HepG2 (cell line): ENCODE results near the gene PLCG1. TPM values are rescaled to one million over a fixed set of nuclear protein-coding genes. Genes with fewer than 3 reads are reported as not detected.

Experiments
- ATAC-seq: fragments of 200-7000 bp; cut with Tn5 transposase; 3 replicates; pipeline ENCODE4 v1.9.1; 2020; ENCODE audit warnings: mild to moderate bottlenecking, moderate library complexity
- BruUV-seq: library from RNA; stranded (reverse); fragments of 400-500 nt; replicated peaks from 2 replicates; lab custom pipeline; 2021; lab: Mats Ljungman, UMichigan
- CTCF ChIA-PET: fragments of 300-600 bp; formaldehyde crosslinking; extraction: SDS; loops from one replicate; lab custom pipeline; 2021; ENCODE audit warnings: low total read pairs, inconsistent platforms, low intra/inter-chr PET ratio; lab: Yijun Ruan, JAX
- POLR2A ChIA-PET: fragments of 350-600 bp; sonication (Branson Sonifier 250); formaldehyde crosslinking; loops from one replicate; lab custom pipeline; 2020; ENCODE audit warnings: antibody characterized with exemption, inconsistent platforms; lab: Yijun Ruan, JAX
- DNase-seq: peaks from one replicate; pipeline ENCODE4 v3.0.0-alpha.2; 2015; ENCODE audit warnings: low spot score
- FAIRE-seq: peaks from 3 replicates; lab custom pipeline; 2011; peaks lifted over from hg19 to GRCh38; lab: Jason Lieb, UNC
- H2AFZ ChIP-seq: one replicate; pipeline ENCODE4 v1.6.1; 2011; ENCODE audit warnings: low read length, inconsistent platforms
- H3K27ac ChIP-seq: fragments of 300-600 bp; 3 replicates; pipeline ENCODE4 v1.8.0; 2011; ENCODE audit warnings: mixed run types, mild to moderate bottlenecking, mixed read lengths, low read length, inconsistent platforms; ENCODE audit not compliant: insufficient read depth; ENCODE audit errors: extremely low read length
- H3K27me3 ChIP-seq, 2 experiments: fragments of 200-600 bp in 1 of 2; 2 replicates in 1 of 2; 3 replicates in 1 of 2; pipeline versions ENCODE4 v1.6.0 to v1.8.0; 2011; ENCODE audit warnings: low read length in 2 of 2, mild to moderate bottlenecking in 2 of 2, moderate library complexity in 2 of 2, inconsistent platforms in 1 of 2; ENCODE audit not compliant: insufficient read depth in 2 of 2, control insufficient read depth in 1 of 2
- H3K36me3 ChIP-seq, 2 experiments: fragments of 200-600 bp in 1 of 2; replicated peaks in 1 of 2; 2 replicates in 1 of 2; 3 replicates in 1 of 2; pipeline versions ENCODE4 v1.5.1 to v1.8.0; 2011; ENCODE audit warnings: low read length in 2 of 2, inconsistent platforms in 1 of 2; ENCODE audit not compliant: insufficient read depth in 2 of 2, control insufficient read depth in 1 of 2
- H3K4me1 ChIP-seq: 2 replicates; pipeline ENCODE4 v1.5.1; 2012; ENCODE audit warnings: low read length, inconsistent platforms; ENCODE audit not compliant: insufficient read depth
- H3K4me2 ChIP-seq: 2 replicates; pipeline ENCODE4 v1.6.0; 2011; ENCODE audit warnings: low read depth, low read length, inconsistent platforms
- H3K4me3 ChIP-seq, 3 experiments: fragments of 200-600 bp in 1 of 3; sonication (generic), shearing (Covaris generic) in 1 of 3; replicated peaks in 1 of 3; 2 replicates each; pipeline ENCODE4 v1.5.1; 2011 to 2016; ENCODE audit warnings: low read length in 3 of 3, inconsistent platforms in 2 of 3, low read depth in 2 of 3, mild to moderate bottlenecking in 2 of 3, control low read depth in 1 of 3, mixed read lengths in 1 of 3; ENCODE audit not compliant: insufficient read depth in 1 of 3
- H3K79me2 ChIP-seq: one replicate; pipeline ENCODE4 v1.6.1; 2011; ENCODE audit warnings: low read length, inconsistent platforms; ENCODE audit not compliant: insufficient read depth
- H3K9ac ChIP-seq: 2 replicates; pipeline ENCODE4 v1.6.0; 2011; ENCODE audit warnings: mild to moderate bottlenecking, low read depth, low read length, inconsistent platforms; ENCODE audit not compliant: insufficient read depth
- H3K9me3 ChIP-seq: 2 replicates; pipeline ENCODE4 v1.5.1; 2012; ENCODE audit warnings: mild to moderate bottlenecking, low read length
- H4K20me1 ChIP-seq: 2 replicates; pipeline ENCODE4 v1.6.0; 2011; ENCODE audit warnings: inconsistent platforms, mild to moderate bottlenecking, low read length, moderate library complexity; ENCODE audit not compliant: insufficient read depth
- CCAR2 ChIP-seq: fragments of 200-400 bp; formaldehyde crosslinking; optimal IDR thresholded peaks from 2 replicates; pipeline ENCODE3; 2018; ENCODE audit warnings: low read depth, mild to moderate bottlenecking, low read length, moderate library complexity
- IKZF4 ChIP-seq: sonication (generic); formaldehyde crosslinking; IDR thresholded peaks from 2 replicates; pipeline ENCODE4 v1.5.1; 2020; ENCODE audit warnings: borderline replicate concordance, mild to moderate bottlenecking, low read depth, missing genetic modification reagents; ENCODE audit errors: not compliant biosample characterization
- KLF13 ChIP-seq: sonication (generic); formaldehyde crosslinking; IDR thresholded peaks from 2 replicates; pipeline ENCODE4 v1.4.0; 2020; ENCODE audit warnings: mild to moderate bottlenecking, missing genetic modification reagents
- MXD4 ChIP-seq: IDR thresholded peaks from 2 replicates; pipeline ENCODE4 v1.6.1; 2016; ENCODE audit warnings: mild to moderate bottlenecking, missing biosample characterization, missing genetic modification reagents
- MYNN ChIP-seq: sonication (generic); formaldehyde crosslinking; IDR thresholded peaks from 2 replicates; pipeline ENCODE4 v1.4.0; 2020; ENCODE audit warnings: mild to moderate bottlenecking, low read depth, missing genetic modification reagents
- SMAD1 ChIP-seq: sonication (generic); formaldehyde crosslinking; IDR thresholded peaks from 2 replicates; pipeline ENCODE4 v1.4.0; 2020; ENCODE audit warnings: missing genetic modification reagents, low read depth, mild to moderate bottlenecking, borderline replicate concordance
- SPEN ChIP-seq: sonication (generic); formaldehyde crosslinking; IDR thresholded peaks from 2 replicates; pipeline ENCODE4 v1.5.1; 2020; ENCODE audit warnings: low read depth, mild to moderate bottlenecking, missing genetic modification reagents
- SRF ChIP-seq: IDR thresholded peaks from 2 replicates; pipeline ENCODE4 v1.6.1; 2011; ENCODE audit warnings: mild to moderate bottlenecking, low read depth, low read length, moderate library complexity
- WGBS: methylation state at CpG from one replicate; pipeline ENCODE4 v1.1.6; 2017; ENCODE audit warnings: low lambda C conversion rate; 5-methylcytosine and 5-hydroxymethylcytosine counted together
- in situ Hi-C: cut with HindIII; loops from 2 replicates; pipeline ENCODE4 v1.10.0; 2017; ENCODE audit warnings: low pct_unique_long_range_greater_than_20kb; ENCODE audit not compliant: extremely low pct_ligation_motif_present
- intact Hi-C: fragments of 100-400 bp; cut with micrococcal nuclease; formaldehyde crosslinking; loops from one replicate; pipeline ENCODE4 v1.10.0; 2022; ENCODE audit not compliant: unreplicated experiment
- polyA plus RNA-seq, 8 experiments: library from polyadenylated mRNA; depleted of rRNA in 3 of 8; stranded (reverse) in 7 of 8; unstranded in 1 of 8; fragments of >200 nt; fragmentation: Illumina TruSeq in 4 of 8; extraction: Trizol in 4 of 8; gene quantifications; 2 replicates each; pipeline versions ENCODE4 v1.2.1 to v1.2.3, GENCODE V29; 2011 to 2016; ENCODE audit warnings: low read depth in 4 of 8, missing spikeins in 1 of 8, mixed read lengths in 1 of 8; ENCODE audit not compliant: insufficient read depth in 1 of 8
- total RNA-seq, 5 experiments: library from RNA; depleted of rRNA; stranded (reverse); fragments of >200 nt; fragmentation: Illumina TruSeq; extraction: Trizol; gene quantifications; 2 replicates each; pipeline ENCODE4 v1.2.3, GENCODE V29; 2016; ENCODE audit warnings: low read depth in 1 of 5
- TF ChIP-seq, protein P1 (sequence below): sonication (generic); formaldehyde crosslinking; IDR thresholded peaks from 2 replicates; pipeline ENCODE4 v1.5.0; 2020; ENCODE audit warnings: mild to moderate bottlenecking, missing genetic modification reagents
- TF ChIP-seq, protein P2 (sequence below): sonication (generic); formaldehyde crosslinking; IDR thresholded peaks from 2 replicates; pipeline ENCODE4 v1.4.0; 2020; ENCODE audit warnings: mild to moderate bottlenecking, missing genetic modification reagents
- TF ChIP-seq, protein P3 (sequence below): IDR thresholded peaks from 2 replicates; pipeline ENCODE4 v1.6.1; 2016; ENCODE audit warnings: low read depth, missing genetic modification reagents, missing compliant biosample characterization
- TF ChIP-seq, protein P4 (sequence below): sonication (generic); formaldehyde crosslinking; IDR thresholded peaks from 2 replicates; pipeline ENCODE4 v1.4.0; 2020; ENCODE audit warnings: missing genetic modification reagents

Gene PLCG1
- total and polyA plus RNA-seq, 2 of the 13 experiments (the other 11 are each of a cell fraction or from before 2014, with no cell fraction given) = 85.3 to 158 TPM

DNA sequence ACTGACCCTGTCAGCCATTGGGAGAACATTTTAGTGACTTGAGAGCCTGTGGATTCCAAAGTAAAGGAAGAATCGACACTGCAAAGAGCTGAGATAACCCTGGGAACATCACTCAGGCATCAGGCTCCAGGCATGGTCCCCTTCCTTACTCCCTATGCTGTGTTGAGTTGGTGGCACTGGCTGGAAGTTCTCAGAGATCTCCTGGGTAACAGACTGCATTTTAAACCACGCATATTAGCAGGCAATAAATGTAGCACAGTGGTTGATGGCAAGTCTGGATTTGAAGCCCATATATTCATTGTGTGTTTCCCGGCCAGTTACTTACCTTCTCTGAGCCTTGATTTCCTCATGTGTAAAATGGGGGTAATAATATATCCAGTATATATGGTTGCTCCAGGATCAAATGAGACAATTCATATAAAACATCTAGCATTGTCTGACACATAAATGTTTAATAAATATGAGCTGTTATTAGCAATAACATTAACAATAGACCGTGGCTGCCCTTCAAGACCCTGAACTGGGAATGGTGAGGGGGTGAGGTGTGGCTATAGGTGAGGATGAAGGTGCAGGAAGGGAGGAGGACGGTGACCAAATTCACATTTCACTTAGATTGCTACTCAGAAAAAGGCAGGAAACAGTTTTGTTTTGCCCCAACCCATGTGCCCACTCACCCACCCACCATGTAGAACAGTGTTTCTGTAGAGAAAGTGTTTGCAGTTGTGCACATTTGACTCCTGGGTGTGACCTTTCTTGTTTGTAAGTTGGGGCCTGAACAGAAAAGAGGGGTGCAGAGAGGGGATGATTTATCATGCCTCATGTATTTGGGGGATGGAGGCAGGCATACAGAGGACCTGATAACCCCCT is 2.1 kb downstream of the PLCG1 start:
- Histone ChIP-seq H3K79me2 (peaks cover 70% of the 10 kb centered on the region), H3K4me1 (peaks cover 67% of the 10 kb centered on the region), H3K4me2 (peak overlapping the region; percentile 97), H3K36me3 (peaks cover 7 to 8% of the 10 kb centered on the region in 2 experiments), H4K20me1 (peaks cover 5% of the 10 kb centered on the region), H3K27me3 (no peaks in the 10 kb centered on the region), H3K4me3 (peak overlapping the region; percentile 81 to 91 (median 85)), H3K9me3 (no peaks in the 10 kb centered on the region), H3K9ac (peak overlapping the region; percentile 96), H3K27ac (peak overlapping the region; percentile 85), H2AFZ (no peak overlapping the region)
- 81% methylated on average over 5 of the region's 5 CpGs for WGBS
- FAIRE-seq = no peak
- in situ Hi-C loops (loop anchor here (10.0 kb wide), 1 partner anchor 195 kb away; no protein-coding TSS in a partner anchor), intact Hi-C loops (loop anchor here (2.0 kb wide), 1 partner anchor 13 kb away; no protein-coding TSS in a partner anchor)
- DNase-seq = no peak
- no TSS peak for BruUV-seq
- CTCF ChIA-PET = no interaction called here
- POLR2A ChIA-PET = interaction anchor here (1.1 to 2.1 kb wide), 3 partner anchors 11 to 182 kb away, joined by 3 to 13 read pairs (median 4); no protein-coding TSS in a partner anchor
- no peak for ATAC-seq
- TF ChIP-seq SRF = no peak
- TF ChIP-seq, protein P1, sequence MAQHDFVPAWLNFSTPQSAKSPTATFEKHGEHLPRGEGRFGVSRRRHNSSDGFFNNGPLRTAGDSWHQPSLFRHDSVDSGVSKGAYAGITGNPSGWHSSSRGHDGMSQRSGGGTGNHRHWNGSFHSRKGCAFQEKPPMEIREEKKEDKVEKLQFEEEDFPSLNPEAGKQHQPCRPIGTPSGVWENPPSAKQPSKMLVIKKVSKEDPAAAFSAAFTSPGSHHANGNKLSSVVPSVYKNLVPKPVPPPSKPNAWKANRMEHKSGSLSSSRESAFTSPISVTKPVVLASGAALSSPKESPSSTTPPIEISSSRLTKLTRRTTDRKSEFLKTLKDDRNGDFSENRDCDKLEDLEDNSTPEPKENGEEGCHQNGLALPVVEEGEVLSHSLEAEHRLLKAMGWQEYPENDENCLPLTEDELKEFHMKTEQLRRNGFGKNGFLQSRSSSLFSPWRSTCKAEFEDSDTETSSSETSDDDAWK = no peak
- TF ChIP-seq SMAD1 (CRISPR knock-in tag) = no peak
- TF ChIP-seq KLF13 (CRISPR knock-in tag) = no peak
- TF ChIP-seq, protein P2, sequence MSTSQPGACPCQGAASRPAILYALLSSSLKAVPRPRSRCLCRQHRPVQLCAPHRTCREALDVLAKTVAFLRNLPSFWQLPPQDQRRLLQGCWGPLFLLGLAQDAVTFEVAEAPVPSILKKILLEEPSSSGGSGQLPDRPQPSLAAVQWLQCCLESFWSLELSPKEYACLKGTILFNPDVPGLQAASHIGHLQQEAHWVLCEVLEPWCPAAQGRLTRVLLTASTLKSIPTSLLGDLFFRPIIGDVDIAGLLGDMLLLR (CRISPR knock-in tag) = no peak
- TF ChIP-seq IKZF4 (CRISPR knock-in tag) = no peak
- TF ChIP-seq, protein P3, sequence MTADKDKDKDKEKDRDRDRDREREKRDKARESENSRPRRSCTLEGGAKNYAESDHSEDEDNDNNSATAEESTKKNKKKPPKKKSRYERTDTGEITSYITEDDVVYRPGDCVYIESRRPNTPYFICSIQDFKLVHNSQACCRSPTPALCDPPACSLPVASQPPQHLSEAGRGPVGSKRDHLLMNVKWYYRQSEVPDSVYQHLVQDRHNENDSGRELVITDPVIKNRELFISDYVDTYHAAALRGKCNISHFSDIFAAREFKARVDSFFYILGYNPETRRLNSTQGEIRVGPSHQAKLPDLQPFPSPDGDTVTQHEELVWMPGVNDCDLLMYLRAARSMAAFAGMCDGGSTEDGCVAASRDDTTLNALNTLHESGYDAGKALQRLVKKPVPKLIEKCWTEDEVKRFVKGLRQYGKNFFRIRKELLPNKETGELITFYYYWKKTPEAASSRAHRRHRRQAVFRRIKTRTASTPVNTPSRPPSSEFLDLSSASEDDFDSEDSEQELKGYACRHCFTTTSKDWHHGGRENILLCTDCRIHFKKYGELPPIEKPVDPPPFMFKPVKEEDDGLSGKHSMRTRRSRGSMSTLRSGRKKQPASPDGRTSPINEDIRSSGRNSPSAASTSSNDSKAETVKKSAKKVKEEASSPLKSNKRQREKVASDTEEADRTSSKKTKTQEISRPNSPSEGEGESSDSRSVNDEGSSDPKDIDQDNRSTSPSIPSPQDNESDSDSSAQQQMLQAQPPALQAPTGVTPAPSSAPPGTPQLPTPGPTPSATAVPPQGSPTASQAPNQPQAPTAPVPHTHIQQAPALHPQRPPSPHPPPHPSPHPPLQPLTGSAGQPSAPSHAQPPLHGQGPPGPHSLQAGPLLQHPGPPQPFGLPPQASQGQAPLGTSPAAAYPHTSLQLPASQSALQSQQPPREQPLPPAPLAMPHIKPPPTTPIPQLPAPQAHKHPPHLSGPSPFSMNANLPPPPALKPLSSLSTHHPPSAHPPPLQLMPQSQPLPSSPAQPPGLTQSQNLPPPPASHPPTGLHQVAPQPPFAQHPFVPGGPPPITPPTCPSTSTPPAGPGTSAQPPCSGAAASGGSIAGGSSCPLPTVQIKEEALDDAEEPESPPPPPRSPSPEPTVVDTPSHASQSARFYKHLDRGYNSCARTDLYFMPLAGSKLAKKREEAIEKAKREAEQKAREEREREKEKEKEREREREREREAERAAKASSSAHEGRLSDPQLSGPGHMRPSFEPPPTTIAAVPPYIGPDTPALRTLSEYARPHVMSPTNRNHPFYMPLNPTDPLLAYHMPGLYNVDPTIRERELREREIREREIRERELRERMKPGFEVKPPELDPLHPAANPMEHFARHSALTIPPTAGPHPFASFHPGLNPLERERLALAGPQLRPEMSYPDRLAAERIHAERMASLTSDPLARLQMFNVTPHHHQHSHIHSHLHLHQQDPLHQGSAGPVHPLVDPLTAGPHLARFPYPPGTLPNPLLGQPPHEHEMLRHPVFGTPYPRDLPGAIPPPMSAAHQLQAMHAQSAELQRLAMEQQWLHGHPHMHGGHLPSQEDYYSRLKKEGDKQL (CRISPR knock-in tag) = no peak
- no peak for TF ChIP-seq MYNN (CRISPR knock-in tag)
- TF ChIP-seq SPEN (CRISPR knock-in tag) = no peak
- peak; percentile 53 for TF ChIP-seq CCAR2
- TF ChIP-seq MXD4 (CRISPR knock-in tag) = no peak
- TF ChIP-seq, protein P4, sequence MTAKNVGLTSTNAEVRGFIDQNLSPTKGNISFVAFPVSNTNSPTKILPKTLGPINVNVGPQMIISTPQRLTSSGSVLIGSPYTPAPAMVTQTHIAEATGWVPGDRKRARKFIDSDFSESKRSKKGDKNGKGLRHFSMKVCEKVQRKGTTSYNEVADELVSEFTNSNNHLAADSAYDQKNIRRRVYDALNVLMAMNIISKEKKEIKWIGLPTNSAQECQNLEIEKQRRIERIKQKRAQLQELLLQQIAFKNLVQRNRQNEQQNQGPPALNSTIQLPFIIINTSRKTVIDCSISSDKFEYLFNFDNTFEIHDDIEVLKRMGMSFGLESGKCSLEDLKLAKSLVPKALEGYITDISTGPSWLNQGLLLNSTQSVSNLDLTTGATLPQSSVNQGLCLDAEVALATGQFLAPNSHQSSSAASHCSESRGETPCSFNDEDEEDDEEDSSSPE (CRISPR knock-in tag) = no peak
